HCT116 (cell line): Measurements from ENCODE around the gene INPP5E.

Experiments used
- CTCF ChIP-seq, 3 experiments: fragments of 200-600 bp in 1 of 3; sonication (generic) in 1 of 3; IDR thresholded peaks in 2 of 3; conservative IDR thresholded peaks in 1 of 3; 2 replicates each; pipeline ENCODE4 v1.5.1; 2012 to 2017; ENCODE audit warnings: low read depth in 2 of 3, low read length in 2 of 3, antibody characterized with exemption in 1 of 3, borderline replicate concordance in 1 of 3, control low read depth in 1 of 3, mild to moderate bottlenecking in 1 of 3, mixed read lengths in 1 of 3, mixed run types in 1 of 3, moderate library complexity in 1 of 3; ENCODE audit not compliant: insufficient read depth in 1 of 3
- EZH2 ChIP-seq: fragments of 200-600 bp; sonication (generic); IDR thresholded peaks from 2 replicates; pipeline ENCODE4 v1.6.1; 2017; ENCODE audit warnings: antibody characterized with exemption, mixed run types
- JUND ChIP-seq: IDR thresholded peaks from 2 replicates; pipeline ENCODE4 v1.6.1; 2012
- POLR2A ChIP-seq: IDR thresholded peaks from 2 replicates; pipeline ENCODE4 v1.7.0; 2011; ENCODE audit warnings: borderline replicate concordance; ENCODE audit not compliant: insufficient read depth, insufficient read length; ENCODE audit errors: extremely low read depth
- RAD21 ChIP-seq: IDR thresholded peaks from 2 replicates; pipeline ENCODE4 v1.6.1; 2012; ENCODE audit warnings: low read depth, mild to moderate bottlenecking
- SIN3A ChIP-seq: IDR thresholded peaks from 2 replicates; pipeline ENCODE4 v1.6.1; 2012; ENCODE audit warnings: low read depth
- SP1 ChIP-seq: IDR thresholded peaks from 2 replicates; pipeline ENCODE4 v1.6.1; 2012; ENCODE audit warnings: low read depth
- SRF ChIP-seq: IDR thresholded peaks from 2 replicates; pipeline ENCODE4 v1.6.1; 2012; ENCODE audit warnings: low read depth
- ZFX ChIP-seq: fragments of 450-650 bp; IDR thresholded peaks from 2 replicates; pipeline ENCODE4 v1.6.1; 2017

- no peak for TF ChIP-seq JUND
- no peak for TF ChIP-seq CTCF (IDR thresholded peaks at IDR 0.05 in 2 of 3, conservative IDR thresholded peaks at IDR 0.05 in 1 of 3; ENCODE audit: borderline replicate concordance in 1 of 3, insufficient read depth in 1 of 3, low read depth in 2 of 3, low read length in 2 of 3)
- no peak for TF ChIP-seq SIN3A
- no peak for TF ChIP-seq SRF
- TF ChIP-seq POLR2A: no peak
- TF ChIP-seq EZH2: no peak
- TF ChIP-seq ZFX: no peak
- TF ChIP-seq SP1: no peak
- no peak for TF ChIP-seq RAD21
Measured at GRCh38 chr9:136455043-136456002, 15.7 kb upstream of the INPP5E start.
